ENCODE measurements around the gene BCL11B.

The BCL11B gene

DNA sequence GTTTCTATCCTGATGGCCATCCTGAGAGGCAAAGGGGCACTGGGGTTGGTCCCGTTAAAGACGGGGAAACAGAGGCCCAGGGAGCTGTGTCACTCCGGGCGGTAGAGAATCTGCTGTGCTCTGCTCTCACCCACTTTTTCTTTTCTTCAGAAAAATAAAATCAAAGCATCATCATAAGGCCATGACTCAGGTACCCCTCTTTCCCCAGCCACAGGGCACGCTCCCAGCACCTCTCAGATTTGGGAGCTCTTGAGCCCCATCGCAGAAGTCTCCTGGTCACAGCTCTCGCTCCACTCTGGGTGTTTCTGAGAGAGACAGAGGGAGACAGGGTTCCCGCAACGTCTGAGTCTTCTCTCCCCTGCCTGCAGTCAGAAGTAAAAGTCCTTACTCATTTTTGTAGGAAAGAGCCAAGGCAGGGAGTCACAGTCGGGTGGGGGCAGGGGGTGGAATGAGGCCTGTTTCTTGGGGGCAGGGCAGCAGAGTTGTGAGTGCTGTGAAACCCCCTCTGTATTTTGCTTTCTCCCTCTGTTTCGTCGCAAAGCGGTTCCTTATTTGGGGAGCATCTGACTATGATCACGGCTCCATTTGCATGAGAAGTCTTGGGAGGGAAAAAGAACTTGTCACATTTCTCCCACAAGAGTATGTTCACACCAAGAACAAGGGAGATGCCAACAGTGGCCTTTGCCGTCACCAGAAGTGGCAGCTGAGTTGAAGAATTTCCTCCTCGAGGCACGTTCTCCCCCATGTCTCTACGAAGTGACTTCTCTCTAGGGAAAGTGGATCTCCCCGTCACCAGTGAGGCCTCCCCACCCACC, 139.0 kb downstream of the BCL11B start:
- DNase-seq = no peak
- TF ChIP-seq POLR2A (IDR thresholded peaks at IDR 0.05; ENCODE audit: low read length) (no peak), GATA1 (IDR thresholded peaks at IDR 0.05; ENCODE audit: low read depth, low read length) (no peak)

DNA sequence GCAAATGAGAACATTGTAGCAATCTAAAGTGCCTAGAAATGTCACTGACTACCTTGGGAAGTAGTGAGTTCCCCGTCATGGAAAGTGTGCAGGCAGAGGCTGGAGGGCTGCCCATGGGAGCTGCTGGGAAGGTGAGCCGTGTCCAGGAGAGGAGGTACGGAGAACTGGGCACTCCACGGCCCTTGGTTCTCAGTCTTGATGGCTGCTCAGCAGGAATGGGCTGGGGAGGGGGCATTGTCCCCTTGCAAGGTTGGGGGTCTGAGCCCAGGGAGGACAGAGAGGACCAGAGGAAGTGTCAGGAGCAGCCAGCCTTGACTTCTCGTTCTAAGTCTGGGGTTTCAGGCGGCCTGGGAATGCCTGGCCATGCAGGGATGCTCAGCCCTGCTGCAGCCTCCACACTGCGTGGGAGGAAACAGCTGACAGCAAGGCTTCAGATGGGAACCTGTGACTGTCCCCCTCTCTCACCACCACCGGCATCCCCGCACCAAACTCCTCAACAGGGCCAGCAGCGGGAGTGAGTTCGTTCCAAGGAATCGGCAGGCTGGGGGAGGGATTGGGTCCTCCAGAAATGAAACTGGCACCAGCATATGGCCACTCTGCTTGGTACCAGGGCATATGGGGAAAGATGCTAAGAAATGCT, 140.2 kb downstream of the BCL11B start:
- TF ChIP-seq POLR2A (IDR thresholded peaks at IDR 0.05; ENCODE audit: low read length) (no peak), GATA1 (IDR thresholded peaks at IDR 0.05; ENCODE audit: low read depth, low read length) (no peak)
- no peak for DNase-seq

DNA sequence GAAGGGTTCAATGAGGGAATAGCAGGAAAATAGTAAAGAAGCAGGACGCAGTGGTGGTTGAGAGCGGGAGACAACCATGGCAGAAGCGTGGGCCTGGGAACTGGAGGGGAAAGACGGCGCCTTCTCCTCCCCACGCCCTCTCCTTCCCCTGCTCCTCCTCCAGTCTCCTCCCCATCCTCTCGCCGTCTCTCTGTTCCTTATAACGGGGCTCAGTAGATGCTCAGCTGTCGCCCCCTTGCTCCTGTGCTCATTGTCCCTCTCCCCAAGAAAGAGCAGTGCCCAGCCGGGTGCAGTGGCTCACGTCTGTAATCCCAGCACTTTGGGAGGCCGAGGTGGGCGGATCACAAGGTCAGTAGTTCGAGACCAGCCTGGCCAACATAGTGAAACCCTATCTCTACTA, 142.0 kb downstream of the BCL11B start:
- TF ChIP-seq GATA1 (IDR thresholded peaks at IDR 0.05; ENCODE audit: low read depth, low read length) = no peak
- no peak for TF ChIP-seq POLR2A (IDR thresholded peaks at IDR 0.05; ENCODE audit: low read length)
- DNase-seq = no peak

DNA sequence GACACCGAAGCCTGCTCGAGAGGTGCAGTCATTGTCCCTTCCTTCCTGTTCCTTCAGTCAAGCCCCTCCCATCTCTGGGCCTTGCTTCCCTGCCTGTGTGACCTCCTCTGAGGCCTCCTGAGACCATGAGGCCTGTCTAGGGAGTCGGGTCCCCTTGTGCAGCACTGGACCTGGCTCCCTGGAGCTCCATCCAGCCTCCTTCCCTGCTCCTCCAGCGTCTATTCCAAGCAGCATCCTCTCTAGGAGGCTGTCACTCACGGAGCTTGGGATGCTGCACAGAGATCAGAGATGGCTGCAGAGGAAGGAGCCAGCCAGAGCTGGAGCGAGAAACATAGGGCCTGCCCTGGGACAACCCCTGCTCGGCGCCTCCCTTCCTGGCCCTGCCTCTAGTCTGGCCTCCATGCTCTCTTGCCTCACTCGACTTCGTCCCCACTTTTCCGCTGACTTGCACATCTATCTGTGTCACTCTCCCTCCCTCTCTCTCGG, 142.7 kb downstream of the BCL11B start:
- DNase-seq = no peak
- TF ChIP-seq GATA1 (IDR thresholded peaks at IDR 0.05; ENCODE audit: low read depth, low read length) = no peak
- no peak for TF ChIP-seq POLR2A (IDR thresholded peaks at IDR 0.05; ENCODE audit: low read length)

DNA sequence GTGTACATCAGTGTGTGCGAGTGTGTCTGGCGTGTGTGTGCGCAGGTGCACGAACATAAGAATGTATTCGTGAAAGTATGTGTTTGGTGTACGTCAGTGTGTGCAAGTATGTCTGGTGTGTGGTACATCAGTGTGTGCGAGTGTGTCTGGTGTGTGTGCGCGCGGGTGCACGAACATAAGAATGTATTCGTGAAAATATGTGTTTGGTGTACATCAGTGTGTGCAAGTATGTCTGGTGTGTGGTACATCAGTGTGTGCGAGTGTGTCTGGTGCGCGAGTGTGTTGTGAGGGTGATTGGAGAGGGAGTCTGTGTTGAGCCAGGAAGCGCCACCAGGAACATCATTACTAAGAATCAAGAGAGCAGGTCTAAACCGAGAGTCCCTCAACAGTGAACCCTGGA, 143.8 kb downstream of the BCL11B start:
- TF ChIP-seq GATA1 (IDR thresholded peaks at IDR 0.05; ENCODE audit: low read depth, low read length) = no peak
- no peak for DNase-seq

DNA sequence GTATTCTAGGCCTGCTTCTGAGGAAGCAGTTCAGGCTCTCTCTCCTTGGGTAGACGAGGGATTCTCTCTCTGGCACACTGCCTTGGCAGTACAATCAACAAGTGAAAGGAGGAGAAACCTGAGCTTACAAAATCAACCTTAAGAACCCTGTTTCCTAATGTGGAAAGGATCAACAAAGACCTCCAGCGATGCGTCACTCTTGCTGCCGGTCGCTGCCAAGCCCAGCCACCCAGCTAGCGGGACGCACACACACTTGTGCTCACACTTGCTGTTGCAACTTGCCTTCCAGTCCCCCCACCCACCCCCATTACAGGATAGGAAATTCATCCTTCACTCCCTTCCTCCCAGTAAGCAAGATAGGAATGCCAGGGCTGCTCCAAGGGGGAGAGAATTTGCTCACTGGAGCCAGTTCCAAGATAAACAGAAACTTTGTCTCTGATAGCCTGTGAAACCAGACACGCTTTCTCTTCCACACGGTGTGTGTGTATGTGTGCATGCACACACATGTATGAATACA, 144.3 kb downstream of the BCL11B start:
- no peak for DNase-seq
- TF ChIP-seq POLR2A (IDR thresholded peaks at IDR 0.05; ENCODE audit: low read length) (no peak), GATA1 (IDR thresholded peaks at IDR 0.05; ENCODE audit: low read depth, low read length) (no peak)

DNA sequence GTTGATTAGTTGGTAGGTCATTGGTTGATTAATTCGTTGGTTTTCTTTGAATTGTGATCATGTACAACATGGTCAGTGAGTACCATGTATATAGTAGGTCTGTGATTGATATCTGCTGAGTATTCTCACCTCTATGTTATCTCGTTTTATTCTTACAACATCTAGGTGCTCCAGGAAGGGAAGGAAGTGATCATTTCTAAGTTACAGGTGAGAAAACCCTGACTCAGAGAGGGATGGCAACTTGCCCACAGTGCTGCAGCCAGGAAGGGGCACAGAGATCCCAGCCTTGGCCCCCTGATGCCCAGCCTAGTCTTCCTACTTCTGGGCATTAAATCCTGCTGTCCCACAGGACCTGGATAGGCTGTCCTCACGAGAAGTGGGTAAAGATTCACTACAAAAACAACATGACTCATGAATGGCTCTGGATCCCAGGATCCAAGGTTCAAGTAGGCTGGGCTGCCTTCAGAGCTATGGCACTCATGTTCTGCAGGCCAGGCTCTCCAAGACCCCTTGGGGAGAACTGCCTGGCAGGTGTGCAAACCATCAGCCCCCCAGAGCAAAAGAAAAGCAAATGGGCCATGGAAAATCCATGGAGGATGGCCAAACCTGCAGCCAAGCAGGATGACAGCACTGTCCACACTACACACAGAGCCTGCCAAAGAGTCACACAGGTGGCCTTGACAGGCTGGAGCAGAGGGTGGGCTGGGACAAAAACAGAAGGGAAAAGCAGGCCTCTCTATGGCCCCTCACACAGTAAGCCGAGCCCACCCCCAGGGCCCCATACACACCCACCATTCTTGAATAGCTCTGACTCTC, 146.2 kb downstream of the BCL11B start:
- TF ChIP-seq POLR2A (IDR thresholded peaks at IDR 0.05; ENCODE audit: low read length) (no peak), GATA1 (IDR thresholded peaks at IDR 0.05; ENCODE audit: low read depth, low read length) (no peak)
- DNase-seq = no peak

DNA sequence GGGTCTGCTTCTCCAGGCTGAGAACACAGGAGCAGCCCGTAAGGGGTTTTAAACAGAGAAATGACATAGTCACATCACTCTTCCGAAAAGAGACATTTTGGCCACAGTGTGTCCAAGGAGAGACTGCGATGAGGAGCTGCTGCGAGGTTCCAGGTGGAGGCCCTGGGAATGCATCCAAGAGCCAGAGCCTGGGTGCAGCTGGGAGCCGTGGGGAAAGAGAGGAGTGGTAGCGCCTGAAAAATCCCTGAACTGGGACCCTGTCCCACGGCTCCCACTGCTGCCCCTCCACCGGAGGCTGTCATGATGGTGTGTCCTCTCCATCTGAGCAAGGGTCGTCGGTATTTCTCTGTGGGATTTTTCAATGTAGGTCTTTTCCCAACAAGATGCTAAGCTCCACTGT, 146.9 kb downstream of the BCL11B start:
- no peak for DNase-seq
- TF ChIP-seq POLR2A (IDR thresholded peaks at IDR 0.05; ENCODE audit: low read length) (no peak), GATA1 (IDR thresholded peaks at IDR 0.05; ENCODE audit: low read depth, low read length) (no peak)

DNA sequence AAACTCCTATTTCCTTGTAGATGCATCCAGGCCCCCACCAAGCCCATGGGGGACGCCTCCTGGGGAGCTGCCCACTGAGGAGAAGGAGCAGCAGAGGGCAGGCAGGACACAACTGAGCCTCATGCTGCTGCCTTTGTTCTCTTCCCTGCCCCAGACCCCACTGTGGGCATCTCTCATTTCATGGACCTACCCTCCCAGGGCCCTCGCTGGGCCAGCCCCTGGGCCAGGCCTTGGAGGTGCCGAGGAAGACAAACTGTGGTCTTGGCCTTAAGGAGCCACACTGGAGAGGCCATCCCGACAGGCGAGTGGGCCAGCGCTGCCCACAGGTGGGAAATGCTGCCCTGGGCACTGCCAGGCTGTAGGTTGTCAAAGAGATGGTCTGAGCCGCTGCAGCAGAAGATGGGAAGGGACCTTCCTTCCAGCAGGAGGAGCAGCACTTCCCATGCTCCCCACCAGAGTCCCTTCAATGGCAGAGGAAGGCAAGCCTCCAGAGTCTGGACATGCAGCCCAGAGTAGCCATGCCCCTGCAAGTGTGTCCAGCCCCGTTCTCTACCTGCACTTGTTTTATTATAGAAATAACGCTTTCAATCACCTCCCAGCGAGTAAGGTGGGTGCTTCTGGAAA, 147.4 kb downstream of the BCL11B start:
- TF ChIP-seq GATA1 (IDR thresholded peaks at IDR 0.05; ENCODE audit: low read depth, low read length) = no peak
- TF ChIP-seq POLR2A (IDR thresholded peaks at IDR 0.05; ENCODE audit: low read length) = no peak
- no peak for DNase-seq

DNA sequence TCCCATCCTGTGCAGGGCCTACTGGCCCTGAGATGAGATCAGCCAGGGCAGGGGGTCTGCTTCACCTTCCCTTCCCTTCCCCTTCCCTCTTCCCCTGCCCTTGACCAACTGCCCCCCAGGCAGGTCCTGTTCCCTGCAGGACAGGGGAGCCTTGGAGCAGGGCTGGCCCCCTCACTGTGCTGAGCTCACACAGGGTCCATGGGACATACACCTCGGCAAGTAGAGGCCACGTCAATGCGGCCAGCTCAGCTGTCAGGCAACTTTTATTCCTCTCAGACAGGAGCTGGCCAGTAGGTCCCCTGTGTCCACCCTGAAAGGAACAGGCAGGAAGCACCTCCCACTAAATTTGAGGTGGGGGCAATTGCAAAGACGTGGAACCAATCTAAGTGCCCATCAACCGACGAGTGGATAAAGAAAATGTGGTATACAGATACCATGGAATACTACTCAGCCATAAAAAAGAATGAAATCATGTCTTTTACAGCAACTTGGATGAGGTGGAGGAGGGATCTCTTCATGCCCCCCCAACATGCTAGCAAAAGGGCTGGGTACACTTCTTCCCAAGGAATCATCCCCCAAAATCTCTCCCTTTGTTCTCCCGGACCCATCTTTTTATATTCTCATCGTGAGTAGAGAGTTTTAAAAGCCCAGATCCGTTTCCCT, 148.7 kb downstream of the BCL11B start:
- no peak for TF ChIP-seq POLR2A (IDR thresholded peaks at IDR 0.05; ENCODE audit: low read length)
- TF ChIP-seq GATA1 (IDR thresholded peaks at IDR 0.05; ENCODE audit: low read depth, low read length) = no peak
- DNase-seq = no peak

DNA sequence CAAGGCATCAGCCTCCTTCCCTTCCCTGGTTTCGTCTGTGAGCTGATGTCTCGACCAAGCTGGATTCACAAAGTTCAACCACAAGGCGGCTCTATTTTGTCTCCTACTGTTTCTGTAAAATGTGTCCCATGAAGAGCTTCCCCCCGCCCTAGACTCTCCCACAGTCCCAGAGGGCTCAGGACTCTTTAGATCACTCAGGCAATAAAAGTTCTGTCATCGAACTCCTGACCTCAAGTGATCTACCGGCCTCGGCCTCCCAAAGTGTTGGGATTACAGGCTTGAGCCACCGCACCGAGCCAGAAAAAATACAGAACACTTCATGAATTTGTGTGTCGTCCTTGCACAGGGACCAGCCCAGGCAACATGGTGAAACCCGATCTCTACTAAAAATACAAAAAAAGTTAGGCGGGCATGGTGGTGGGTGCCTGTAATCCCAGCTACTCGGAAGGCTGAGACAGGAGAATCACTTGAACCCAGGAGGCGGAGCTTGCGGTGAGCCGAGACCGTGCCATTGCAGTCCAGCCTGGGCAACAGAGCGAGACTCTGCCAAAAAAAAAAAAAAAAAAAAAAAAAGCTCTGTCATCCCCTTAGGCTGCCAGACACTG, 149.4 kb downstream of the BCL11B start:
- DNase-seq = no peak

DNA sequence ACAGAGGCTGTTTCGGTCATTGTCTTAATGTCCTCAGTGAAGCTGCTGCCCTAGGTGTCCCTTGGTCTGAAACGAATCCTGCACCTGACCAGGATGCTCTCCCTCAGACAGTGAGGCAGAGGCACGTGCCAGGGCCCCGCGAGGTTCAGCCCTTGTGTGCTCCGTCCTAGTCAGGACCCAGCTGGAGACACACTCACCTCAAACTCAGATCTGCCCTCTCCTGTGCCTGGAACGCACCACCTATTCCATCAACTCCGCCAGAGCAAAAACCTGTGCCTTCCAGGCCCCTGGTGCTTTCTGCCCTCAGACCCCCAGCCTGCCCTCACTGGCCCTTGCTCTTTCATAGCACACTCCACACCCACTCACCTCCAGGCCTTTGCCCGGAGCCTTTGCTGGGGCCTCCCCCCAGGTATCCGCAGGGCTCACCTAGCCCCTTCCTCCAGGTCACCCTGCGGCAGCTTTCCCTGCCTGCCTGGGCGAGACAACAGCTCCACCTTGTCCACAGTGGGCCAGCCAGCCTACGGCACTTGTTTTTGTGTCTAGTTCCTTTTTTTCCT, 150.6 kb downstream of the BCL11B start:
- DNase-seq = no peak
- TF ChIP-seq POLR2A (IDR thresholded peaks at IDR 0.05; ENCODE audit: low read length) = no peak
- no peak for TF ChIP-seq GATA1 (IDR thresholded peaks at IDR 0.05; ENCODE audit: low read depth, low read length)

More for the DNA sequence above, 149.4 kb downstream of the BCL11B start:
- TF ChIP-seq GATA1 (IDR thresholded peaks at IDR 0.05; ENCODE audit: low read depth, low read length) = no peak
- no peak for TF ChIP-seq POLR2A (IDR thresholded peaks at IDR 0.05; ENCODE audit: low read length)

Data from erythroblast (primary cell).